OCI-LY3 (cell line): ENCODE data around the gene ORC4.

Experiments
- EZH2phosphoT487 ChIP-seq: fragments of 200-600 bp; shearing (Covaris generic); IDR thresholded peaks from 2 replicates; pipeline ENCODE4 v1.6.1; 2018; ENCODE audit warnings: antibody characterized with exemption, mixed run types, low read depth
- TF ChIP-seq, protein P1 (sequence below): fragments of 200-600, 300-600 bp; sonication (generic); IDR thresholded peaks from 2 replicates; pipeline ENCODE4 v1.5.1; 2014; ENCODE audit warnings: antibody characterized with exemption, low read length, low read depth

DNA sequence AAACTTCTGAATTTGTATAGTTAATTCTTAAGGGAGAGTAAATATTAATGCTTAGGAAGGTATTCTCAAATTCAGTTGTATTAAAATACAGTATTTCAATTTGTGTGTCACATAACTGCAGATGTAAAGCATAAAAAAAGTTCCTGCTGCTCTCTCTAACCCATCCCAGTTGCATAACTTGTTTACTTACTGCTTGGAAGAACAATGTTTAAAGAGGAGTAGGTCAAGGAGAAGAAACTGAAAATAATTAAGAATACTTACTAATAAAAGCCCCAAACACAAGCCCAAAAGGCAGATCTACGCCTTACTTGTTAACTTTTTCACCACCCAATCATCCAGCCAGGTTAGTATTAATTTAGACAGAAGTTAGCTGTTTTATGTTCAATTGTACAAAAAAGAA lies 81.2 kb downstream of the ORC4 start:
- TF ChIP-seq, protein P1, sequence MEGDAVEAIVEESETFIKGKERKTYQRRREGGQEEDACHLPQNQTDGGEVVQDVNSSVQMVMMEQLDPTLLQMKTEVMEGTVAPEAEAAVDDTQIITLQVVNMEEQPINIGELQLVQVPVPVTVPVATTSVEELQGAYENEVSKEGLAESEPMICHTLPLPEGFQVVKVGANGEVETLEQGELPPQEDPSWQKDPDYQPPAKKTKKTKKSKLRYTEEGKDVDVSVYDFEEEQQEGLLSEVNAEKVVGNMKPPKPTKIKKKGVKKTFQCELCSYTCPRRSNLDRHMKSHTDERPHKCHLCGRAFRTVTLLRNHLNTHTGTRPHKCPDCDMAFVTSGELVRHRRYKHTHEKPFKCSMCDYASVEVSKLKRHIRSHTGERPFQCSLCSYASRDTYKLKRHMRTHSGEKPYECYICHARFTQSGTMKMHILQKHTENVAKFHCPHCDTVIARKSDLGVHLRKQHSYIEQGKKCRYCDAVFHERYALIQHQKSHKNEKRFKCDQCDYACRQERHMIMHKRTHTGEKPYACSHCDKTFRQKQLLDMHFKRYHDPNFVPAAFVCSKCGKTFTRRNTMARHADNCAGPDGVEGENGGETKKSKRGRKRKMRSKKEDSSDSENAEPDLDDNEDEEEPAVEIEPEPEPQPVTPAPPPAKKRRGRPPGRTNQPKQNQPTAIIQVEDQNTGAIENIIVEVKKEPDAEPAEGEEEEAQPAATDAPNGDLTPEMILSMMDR = no peak
- TF ChIP-seq EZH2phosphoT487 = no peak
